OCI-LY1 (cell line): ENCODE measurements around the gene PLPP1.

Experiments
- H2AFZ ChIP-seq: fragments of 200-600 bp; sonication (generic), shearing (Covaris generic); 2 replicates; pipeline ENCODE4 v1.6.0; 2014; ENCODE audit warnings: antibody characterized with exemption, mild to moderate bottlenecking, low read length
- H3F3A ChIP-seq: fragments of 200-600 bp; sonication (generic), shearing (Covaris generic); 2 replicates; pipeline ENCODE4 v1.6.0; 2014; ENCODE audit warnings: mild to moderate bottlenecking, antibody characterized with exemption, low read length, moderate library complexity; ENCODE audit not compliant: insufficient read depth
- H3K27ac ChIP-seq: fragments of 200-600 bp; sonication (generic); 2 replicates; pipeline ENCODE4 v1.5.1; 2014; ENCODE audit warnings: low read length, mixed run types, mild to moderate bottlenecking, low read depth; ENCODE audit not compliant: poor library complexity, severe bottlenecking
- H3K27me3 ChIP-seq: fragments of 200-600 bp; sonication (generic); 2 replicates; pipeline ENCODE4 v1.6.0; 2014; ENCODE audit warnings: antibody characterized with exemption, mild to moderate bottlenecking, low read length, moderate library complexity; ENCODE audit not compliant: insufficient read depth
- H3K36me3 ChIP-seq: fragments of 200-600 bp; sonication (generic); 2 replicates; pipeline ENCODE4 v1.6.1; 2014; ENCODE audit warnings: mild to moderate bottlenecking, antibody characterized with exemption, low read length, moderate library complexity, mixed read lengths; ENCODE audit not compliant: insufficient read depth
- H3K4me1 ChIP-seq: fragments of 200-600 bp; sonication (generic); 2 replicates; pipeline ENCODE4 v1.5.1; 2014; ENCODE audit warnings: mild to moderate bottlenecking, low read length, moderate library complexity; ENCODE audit not compliant: insufficient read depth, severe bottlenecking
- H3K4me2 ChIP-seq: fragments of 200-600 bp; sonication (generic), shearing (Covaris generic); 2 replicates; pipeline ENCODE4 v1.6.1; 2014; ENCODE audit warnings: low read length
- H3K4me3 ChIP-seq: fragments of 200-600 bp; sonication (generic); 2 replicates; pipeline ENCODE4 v1.5.1; 2014; ENCODE audit warnings: low read length, low read depth, mild to moderate bottlenecking, mixed read lengths; ENCODE audit not compliant: poor library complexity, severe bottlenecking
- H3K79me2 ChIP-seq: fragments of 200-600 bp; shearing (Covaris generic); 2 replicates; pipeline ENCODE4 v1.6.1; 2016; ENCODE audit warnings: mixed run types, low read length, mixed read lengths; ENCODE audit not compliant: insufficient read depth
- H3K9ac ChIP-seq: fragments of 200-600 bp; sonication (generic), shearing (Covaris generic); 2 replicates; pipeline ENCODE4 v1.6.1; 2014; ENCODE audit warnings: mild to moderate bottlenecking, low read length, mixed read lengths
- H3K9me2 ChIP-seq: fragments of 200-600 bp; sonication (generic), shearing (Covaris generic); 2 replicates; pipeline ENCODE4 v1.6.1; 2014; ENCODE audit warnings: low read depth, mild to moderate bottlenecking, low read length, mixed read lengths
- H3K9me3 ChIP-seq: fragments of 200-600 bp; shearing (Covaris generic); 2 replicates; pipeline ENCODE4 v1.6.1; 2014; ENCODE audit warnings: low read length, mixed read lengths
- H4K20me1 ChIP-seq: fragments of 200-600 bp; sonication (generic), shearing (Covaris generic); 2 replicates; pipeline ENCODE4 v1.6.0; 2016; ENCODE audit warnings: mild to moderate bottlenecking, low read length; ENCODE audit not compliant: insufficient read depth
- CTCF ChIP-seq: fragments of 200-600 bp; sonication (generic), shearing (Covaris generic); IDR thresholded peaks from 2 replicates; pipeline ENCODE4 v1.5.1; 2017; ENCODE audit warnings: mild to moderate bottlenecking, antibody characterized with exemption, low read length, moderate library complexity, mixed read lengths
- EZH2 ChIP-seq: fragments of 200-600 bp; sonication (generic), shearing (Covaris generic); IDR thresholded peaks from 2 replicates; pipeline ENCODE4 v1.8.0; 2017; ENCODE audit warnings: borderline replicate concordance, mixed run types, mild to moderate bottlenecking, antibody characterized with exemption, low read length, moderate library complexity, mixed read lengths

Gene PLPP1

GRCh38 chr5:55413644-55414043 lies 121.1 kb downstream of the PLPP1 start:
- no peaks in the 10 kb centered on the region for H3K4me1 ChIP-seq
- no peaks in the 10 kb centered on the region for H4K20me1 ChIP-seq
- no peaks in the 10 kb centered on the region for H3K79me2 ChIP-seq
- H3K9me3 ChIP-seq, result no peaks in the 10 kb centered on the region
- no peak for TF ChIP-seq CTCF
- no peak for TF ChIP-seq EZH2
- H2AFZ ChIP-seq, result no peak overlapping the region
- no peak overlapping the region for H3K4me3 ChIP-seq
- no peak overlapping the region for H3K9ac ChIP-seq
- H3K9me2 ChIP-seq, result no peaks in the 10 kb centered on the region
- no peaks in the 10 kb centered on the region for H3K27me3 ChIP-seq
- H3K27ac ChIP-seq, result no peak overlapping the region
- H3K36me3 ChIP-seq, result peaks cover 68% of the 10 kb centered on the region
- no peak overlapping the region for H3K4me2 ChIP-seq
- H3F3A ChIP-seq, result no peaks in the 10 kb centered on the region

- Histone ChIP-seq H3K9ac (no peak overlapping the region), H3K9me3 (no peaks in the 10 kb centered on the region), H3K36me3 (peaks cover 66% of the 10 kb centered on the region), H3F3A (no peaks in the 10 kb centered on the region), H4K20me1 (no peaks in the 10 kb centered on the region), H3K27ac (no peak overlapping the region), H3K4me1 (no peaks in the 10 kb centered on the region), H2AFZ (no peak overlapping the region), H3K9me2 (no peaks in the 10 kb centered on the region), H3K27me3 (no peaks in the 10 kb centered on the region), H3K4me2 (no peak overlapping the region), H3K79me2 (no peaks in the 10 kb centered on the region), H3K4me3 (no peak overlapping the region)
- TF ChIP-seq CTCF, result no peak
- TF ChIP-seq EZH2, result no peak
These were observed 122.9 kb downstream of the PLPP1 start for GRCh38 chr5:55411876-55412275.

- no peak for TF ChIP-seq EZH2
- TF ChIP-seq CTCF, result no peak
- H3F3A ChIP-seq, result no peaks in the 10 kb centered on the region
- no peaks in the 10 kb centered on the region for H3K79me2 ChIP-seq
- H3K9me2 ChIP-seq, result no peaks in the 10 kb centered on the region
- no peak overlapping the region for H2AFZ ChIP-seq
- no peak overlapping the region for H3K27ac ChIP-seq
- no peak overlapping the region for H3K4me2 ChIP-seq
- H3K9ac ChIP-seq, result no peak overlapping the region
- H3K4me1 ChIP-seq, result no peaks in the 10 kb centered on the region
- H4K20me1 ChIP-seq, result no peaks in the 10 kb centered on the region
- H3K27me3 ChIP-seq, result no peaks in the 10 kb centered on the region
- peaks cover 69% of the 10 kb centered on the region for H3K36me3 ChIP-seq
- H3K4me3 ChIP-seq, result no peak overlapping the region
- H3K9me3 ChIP-seq, result no peaks in the 10 kb centered on the region
These were observed 123.9 kb downstream of the PLPP1 start for GRCh38 chr5:55410845-55411244.
